ENCODE data around the gene EML1. TPM values are rescaled to one million over a fixed set of nuclear protein-coding genes. Genes with fewer than 3 reads are reported as not detected.

Gene EML1
- total RNA-seq, 1 experiment from 2014 or later, result 7.2 TPM

DNA sequence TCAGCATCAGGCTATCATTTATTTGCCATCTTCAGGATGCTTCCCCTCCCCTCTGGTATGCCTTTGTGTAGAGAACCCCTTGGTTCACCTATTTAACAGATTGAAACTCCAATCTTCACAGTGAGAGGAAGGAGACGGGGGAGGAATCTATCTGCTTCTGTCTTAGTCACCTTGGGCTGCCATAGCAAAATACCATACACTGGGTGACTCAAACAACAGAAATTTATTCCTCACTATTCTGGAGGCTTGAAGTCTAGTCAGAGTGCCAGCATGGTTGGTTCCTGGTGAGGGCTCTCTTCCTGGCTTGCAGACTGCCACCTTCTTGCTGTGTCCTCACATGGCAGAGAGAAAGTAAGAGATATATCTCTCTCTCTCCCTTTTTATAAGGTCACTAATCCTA is 13.5 kb upstream of the EML1 start:
- intact Hi-C loops (cut with micrococcal nuclease; ENCODE audit: unreplicated experiment), result loop anchor here (5.0 kb wide), 1 partner anchor 58 kb away; no protein-coding TSS in a partner anchor
- no peak overlapping the region for H3K4me3 Mint-ChIP-seq (ENCODE audit: unreplicated experiment)
- TF ChIP-seq, protein P1, sequence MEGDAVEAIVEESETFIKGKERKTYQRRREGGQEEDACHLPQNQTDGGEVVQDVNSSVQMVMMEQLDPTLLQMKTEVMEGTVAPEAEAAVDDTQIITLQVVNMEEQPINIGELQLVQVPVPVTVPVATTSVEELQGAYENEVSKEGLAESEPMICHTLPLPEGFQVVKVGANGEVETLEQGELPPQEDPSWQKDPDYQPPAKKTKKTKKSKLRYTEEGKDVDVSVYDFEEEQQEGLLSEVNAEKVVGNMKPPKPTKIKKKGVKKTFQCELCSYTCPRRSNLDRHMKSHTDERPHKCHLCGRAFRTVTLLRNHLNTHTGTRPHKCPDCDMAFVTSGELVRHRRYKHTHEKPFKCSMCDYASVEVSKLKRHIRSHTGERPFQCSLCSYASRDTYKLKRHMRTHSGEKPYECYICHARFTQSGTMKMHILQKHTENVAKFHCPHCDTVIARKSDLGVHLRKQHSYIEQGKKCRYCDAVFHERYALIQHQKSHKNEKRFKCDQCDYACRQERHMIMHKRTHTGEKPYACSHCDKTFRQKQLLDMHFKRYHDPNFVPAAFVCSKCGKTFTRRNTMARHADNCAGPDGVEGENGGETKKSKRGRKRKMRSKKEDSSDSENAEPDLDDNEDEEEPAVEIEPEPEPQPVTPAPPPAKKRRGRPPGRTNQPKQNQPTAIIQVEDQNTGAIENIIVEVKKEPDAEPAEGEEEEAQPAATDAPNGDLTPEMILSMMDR (IDR thresholded peaks at IDR 0.05; ENCODE audit: insufficient read depth in 1 of 2, low read depth in 1 of 2, low read length in 1 of 2, severe bottlenecking in 1 of 2, unreplicated experiment in 1 of 2), result no peak
- H3K9me3 Mint-ChIP-seq (ENCODE audit: unreplicated experiment), result peaks cover 16% of the 10 kb centered on the region
- Histone ChIP-seq H3K9me3 (peaks cover 12% of the 10 kb centered on the region), H3K4me1 (peaks cover 11% of the 10 kb centered on the region), H3K27me3 (replicated peaks; ENCODE audit: control insufficient read depth, insufficient read depth, low read length) (no peaks in the 10 kb centered on the region), H3K36me3 (ENCODE audit: control insufficient read depth, insufficient read depth, low read length) (no peaks in the 10 kb centered on the region), H3K4me3 (ENCODE audit: low read depth, low read length) (no peak overlapping the region)
- H3K27me3 Mint-ChIP-seq (ENCODE audit: insufficient read depth, unreplicated experiment), result peaks cover 17% of the 10 kb centered on the region
- POLR2A ChIA-PET, result no interaction called here
- H3K27ac Mint-ChIP-seq (ENCODE audit: unreplicated experiment), result no peak overlapping the region
- no peak for DNase-seq
- H3K4me1 Mint-ChIP-seq (ENCODE audit: low read depth, unreplicated experiment), result peaks cover 12% of the 10 kb centered on the region
- CTCF ChIA-PET, result no interaction called here
- H3K36me3 Mint-ChIP-seq (ENCODE audit: insufficient read depth, unreplicated experiment), result no peaks in the 10 kb centered on the region
- no TSS peak for BruUV-seq (replicated peaks)

DNA sequence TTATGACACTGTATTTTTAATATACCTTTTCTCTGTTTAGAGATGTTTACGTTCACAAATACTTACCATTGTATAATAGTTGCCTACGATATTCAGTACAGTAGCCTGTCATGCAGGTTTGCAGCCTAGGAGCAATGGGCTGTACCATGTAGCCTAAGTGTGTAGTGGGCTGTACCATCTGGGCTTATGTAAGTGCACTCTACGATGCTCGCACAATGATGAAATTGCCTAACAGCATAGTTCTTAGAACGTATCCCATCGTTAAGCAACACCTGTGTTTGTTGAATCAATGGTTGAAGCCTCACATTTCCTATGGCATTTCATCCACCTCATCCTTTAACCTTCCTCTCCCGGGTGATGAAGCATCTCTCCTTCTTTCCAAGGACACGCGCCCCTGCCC is 12.5 kb upstream of the EML1 start:
- H3K36me3 ChIP-seq (ENCODE audit: control insufficient read depth, insufficient read depth, low read length), result no peaks in the 10 kb centered on the region
- intact Hi-C loops (cut with micrococcal nuclease; ENCODE audit: unreplicated experiment), result loop anchor here (5.0 kb wide), 1 partner anchor 57 kb away; no protein-coding TSS in a partner anchor

DNA sequence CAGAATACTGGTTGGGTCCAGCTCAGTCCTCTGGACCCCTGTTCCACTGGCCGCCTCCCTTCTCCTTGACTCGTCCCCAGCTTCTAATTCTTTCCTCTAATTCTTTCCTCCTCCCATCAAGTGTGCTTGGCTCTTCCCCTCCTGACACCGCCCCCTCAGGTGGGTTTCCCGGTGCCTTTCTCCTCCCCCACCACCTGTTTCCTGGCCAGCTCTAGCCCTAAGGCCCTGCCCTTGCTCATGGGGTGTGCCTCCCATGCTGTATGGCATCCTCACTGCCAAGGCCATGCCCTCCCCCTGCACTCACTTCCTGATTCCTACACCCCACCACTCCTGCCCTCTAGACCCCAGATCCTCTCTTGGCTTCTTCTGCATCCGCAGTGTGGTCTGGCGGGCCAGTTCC is 12.1 kb upstream of the EML1 start:
- intact Hi-C loops (cut with micrococcal nuclease; ENCODE audit: unreplicated experiment), result loop anchor here (5.0 kb wide), 1 partner anchor 56 kb away; no protein-coding TSS in a partner anchor
- Mint-ChIP-seq H3K36me3 (ENCODE audit: insufficient read depth, unreplicated experiment) (no peaks in the 10 kb centered on the region), H3K9me3 (ENCODE audit: unreplicated experiment) (peaks cover 16% of the 10 kb centered on the region), H3K4me1 (ENCODE audit: low read depth, unreplicated experiment) (peaks cover 12% of the 10 kb centered on the region), H3K27me3 (ENCODE audit: insufficient read depth, unreplicated experiment) (peaks cover 14% of the 10 kb centered on the region), H3K4me3 (ENCODE audit: unreplicated experiment) (no peak overlapping the region), H3K27ac (ENCODE audit: unreplicated experiment) (no peak overlapping the region)
- POLR2A ChIA-PET, result no interaction called here
- TF ChIP-seq, protein P1 (IDR thresholded peaks at IDR 0.05; ENCODE audit: insufficient read depth in 1 of 2, low read depth in 1 of 2, low read length in 1 of 2, severe bottlenecking in 1 of 2, unreplicated experiment in 1 of 2), result no peak
- no peak overlapping the region for H3K4me3 ChIP-seq (ENCODE audit: low read depth, low read length)
- no peaks in the 10 kb centered on the region for H3K36me3 ChIP-seq (ENCODE audit: control insufficient read depth, insufficient read depth, low read length)
- DNase-seq, result no peak
- peaks cover 16% of the 10 kb centered on the region for H3K4me1 ChIP-seq
- BruUV-seq (replicated peaks), result no TSS peak
- H3K27me3 ChIP-seq (replicated peaks; ENCODE audit: control insufficient read depth, insufficient read depth, low read length), result no peaks in the 10 kb centered on the region
- CTCF ChIA-PET, result no interaction called here
- H3K9me3 ChIP-seq, result peaks cover 12% of the 10 kb centered on the region

More for the DNA sequence above, 12.5 kb upstream of the EML1 start:
- no peak for DNase-seq
- Mint-ChIP-seq H3K27me3 (ENCODE audit: insufficient read depth, unreplicated experiment) (peaks cover 12% of the 10 kb centered on the region), H3K4me1 (ENCODE audit: low read depth, unreplicated experiment) (peaks cover 12% of the 10 kb centered on the region), H3K27ac (ENCODE audit: unreplicated experiment) (no peak overlapping the region), H3K36me3 (ENCODE audit: insufficient read depth, unreplicated experiment) (no peaks in the 10 kb centered on the region), H3K4me3 (ENCODE audit: unreplicated experiment) (no peak overlapping the region), H3K9me3 (ENCODE audit: unreplicated experiment) (peaks cover 16% of the 10 kb centered on the region)
- ChIA-PET CTCF (no interaction called here), POLR2A (no interaction called here)
- BruUV-seq (replicated peaks), result no TSS peak
- no peak overlapping the region for H3K4me3 ChIP-seq (ENCODE audit: low read depth, low read length)
- TF ChIP-seq, protein P1 (IDR thresholded peaks at IDR 0.05; ENCODE audit: insufficient read depth in 1 of 2, low read depth in 1 of 2, low read length in 1 of 2, severe bottlenecking in 1 of 2, unreplicated experiment in 1 of 2), result no peak
- peaks cover 12% of the 10 kb centered on the region for H3K9me3 ChIP-seq
- H3K4me1 ChIP-seq, result peaks cover 16% of the 10 kb centered on the region
- H3K27me3 ChIP-seq (replicated peaks; ENCODE audit: control insufficient read depth, insufficient read depth, low read length), result no peaks in the 10 kb centered on the region
